OCI-LY3 (cell line): ENCODE data around the gene LTBP1.

Experiments used
- H2AFZ ChIP-seq: fragments of 200-600, 300-600 bp; shearing (Covaris generic); 2 replicates; pipeline ENCODE4 v1.6.0; 2014; ENCODE audit warnings: antibody characterized with exemption, low read depth, low read length
- H3K27ac ChIP-seq: fragments of 200-600, 300-600 bp; sonication (generic); 2 replicates; pipeline ENCODE4 v1.5.1; 2014; ENCODE audit warnings: mild to moderate bottlenecking, low read length, moderate library complexity, mixed read lengths
- H3K27me3 ChIP-seq: fragments of 200-600, 300-600 bp; sonication (generic); 2 replicates; pipeline ENCODE4 v1.6.1; 2014; ENCODE audit warnings: low read depth, low read length, mixed read lengths
- H3K36me3 ChIP-seq: fragments of 200-600, 300-600 bp; sonication (generic); replicated peaks from 2 replicates; pipeline ENCODE3; 2014; ENCODE audit warnings: low read depth, low read length, mixed read lengths
- H3K4me1 ChIP-seq: fragments of 300-600, 200-600 bp; sonication (generic); 2 replicates; pipeline ENCODE4 v1.6.1; 2014; ENCODE audit warnings: low read length, mixed read lengths
- H3K4me2 ChIP-seq: fragments of 200-600, 300-600 bp; sonication (generic); 2 replicates; pipeline ENCODE4 v1.6.1; 2014; ENCODE audit warnings: low read length, mixed read lengths
- H3K4me3 ChIP-seq: fragments of 300-600, 200-600 bp; sonication (generic); 2 replicates; pipeline ENCODE4 v1.5.1; 2014; ENCODE audit warnings: antibody characterized with exemption, mild to moderate bottlenecking, low read length, moderate library complexity
- H3K79me2 ChIP-seq: fragments of 300-600, 200-600 bp; shearing (Covaris generic); 2 replicates; pipeline ENCODE4 v1.6.1; 2014; ENCODE audit warnings: mild to moderate bottlenecking, low read length, mixed read lengths
- H3K9ac ChIP-seq: fragments of 300-600, 200-600 bp; shearing (Covaris generic); 2 replicates; pipeline ENCODE4 v1.6.0; 2014; ENCODE audit warnings: mild to moderate bottlenecking, low read length, moderate library complexity
- H3K9me3 ChIP-seq: fragments of 200-600, 300-600 bp; shearing (Covaris generic); 2 replicates; pipeline ENCODE4 v1.6.1; 2014; ENCODE audit warnings: low read length, mixed read lengths; ENCODE audit not compliant: insufficient read depth
- H4K20me1 ChIP-seq: fragments of 200-600, 300-600 bp; sonication (generic); 2 replicates; pipeline ENCODE4 v1.6.1; 2016; ENCODE audit warnings: low read length, mixed read lengths; ENCODE audit not compliant: insufficient read depth
- CTCF ChIP-seq: fragments of 200-600, 300-600 bp; sonication (generic); IDR thresholded peaks from 2 replicates; pipeline ENCODE4 v1.5.1; 2014; ENCODE audit warnings: antibody characterized with exemption, low read length, low read depth
- EZH2phosphoT487 ChIP-seq: fragments of 200-600 bp; shearing (Covaris generic); IDR thresholded peaks from 2 replicates; pipeline ENCODE4 v1.6.1; 2018; ENCODE audit warnings: antibody characterized with exemption, mixed run types, low read depth

Gene LTBP1

DNA sequence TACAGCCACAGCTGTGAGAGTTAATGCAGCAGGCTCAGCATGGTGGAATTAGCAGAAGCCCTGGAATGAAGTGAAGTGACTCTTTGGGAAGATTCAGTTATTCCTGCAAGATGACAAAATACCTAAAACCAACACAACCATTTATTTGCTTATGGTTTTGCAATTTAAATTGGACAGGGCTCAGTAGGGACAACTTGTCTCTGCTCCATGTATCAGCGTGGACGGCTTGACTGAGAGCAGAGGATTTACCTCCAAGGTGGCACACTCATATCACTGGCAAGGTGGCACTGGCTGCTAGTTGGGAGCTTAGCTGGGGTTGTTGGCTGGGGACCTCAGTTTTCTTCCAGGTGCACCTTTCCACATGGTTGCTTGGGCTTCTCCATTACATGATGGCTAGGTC is 58.3 kb downstream of the LTBP1 start:
- Histone ChIP-seq H3K27ac (no peak overlapping the region), H3K9me3 (no peaks in the 10 kb centered on the region), H3K9ac (no peak overlapping the region), H3K4me3 (no peak overlapping the region), H3K36me3 (no peaks in the 10 kb centered on the region), H3K4me2 (no peak overlapping the region), H3K4me1 (no peaks in the 10 kb centered on the region), H3K27me3 (no peaks in the 10 kb centered on the region), H2AFZ (no peak overlapping the region), H4K20me1 (no peaks in the 10 kb centered on the region), H3K79me2 (no peaks in the 10 kb centered on the region)
- TF ChIP-seq EZH2phosphoT487 (no peak), CTCF (no peak)

DNA sequence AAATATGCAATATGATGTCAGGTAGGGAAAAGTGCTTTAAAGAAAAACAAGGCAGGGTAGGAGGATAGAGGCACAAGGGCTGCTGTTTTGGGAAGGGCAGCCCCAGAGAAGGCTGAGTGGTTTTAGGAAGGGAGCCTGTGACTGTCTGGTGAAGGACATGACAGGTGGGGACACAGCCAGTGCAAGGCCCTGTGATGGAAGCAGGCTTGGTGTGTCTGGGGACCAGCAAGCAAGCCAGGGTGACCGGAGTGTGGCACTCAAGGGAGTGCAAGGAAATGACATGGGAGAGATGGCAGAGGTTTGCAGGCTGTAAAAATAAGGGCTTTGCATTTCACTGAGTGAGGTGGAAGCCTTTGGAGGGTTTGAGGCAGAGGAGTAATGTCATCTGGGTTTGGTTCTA is 62.0 kb downstream of the LTBP1 start:
- Histone ChIP-seq H3K4me1 (no peaks in the 10 kb centered on the region), H3K9ac (no peak overlapping the region), H2AFZ (no peak overlapping the region), H3K27me3 (no peaks in the 10 kb centered on the region), H4K20me1 (no peaks in the 10 kb centered on the region), H3K9me3 (no peaks in the 10 kb centered on the region), H3K4me2 (no peak overlapping the region), H3K79me2 (no peaks in the 10 kb centered on the region), H3K4me3 (no peak overlapping the region), H3K36me3 (no peaks in the 10 kb centered on the region), H3K27ac (no peak overlapping the region)
- TF ChIP-seq EZH2phosphoT487 (no peak), CTCF (no peak)

DNA sequence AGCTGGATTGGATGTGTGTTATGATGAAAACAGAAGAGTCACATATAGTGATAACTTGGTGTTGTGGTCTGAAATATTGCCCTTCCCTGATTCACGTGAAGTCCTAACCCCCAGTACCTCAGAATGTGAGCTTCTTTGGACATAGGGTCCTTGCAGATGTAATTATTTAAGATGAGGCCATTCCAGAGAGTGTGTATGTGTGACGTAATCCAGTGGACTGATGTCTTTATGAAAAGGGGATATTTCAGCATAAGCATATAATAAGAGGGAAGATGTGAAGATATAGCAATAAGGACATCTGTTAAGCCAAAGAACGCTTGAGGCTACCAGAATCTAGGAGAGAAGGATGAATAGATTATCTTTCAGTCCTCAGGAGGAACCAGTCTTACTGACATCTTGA is 62.5 kb downstream of the LTBP1 start:
- Histone ChIP-seq H4K20me1 (no peaks in the 10 kb centered on the region), H3K27ac (no peak overlapping the region), H3K79me2 (no peaks in the 10 kb centered on the region), H3K4me3 (no peak overlapping the region), H3K4me1 (no peaks in the 10 kb centered on the region), H3K36me3 (no peaks in the 10 kb centered on the region), H2AFZ (no peak overlapping the region), H3K4me2 (no peak overlapping the region), H3K9ac (no peak overlapping the region), H3K27me3 (no peaks in the 10 kb centered on the region), H3K9me3 (no peaks in the 10 kb centered on the region)
- TF ChIP-seq CTCF (no peak), EZH2phosphoT487 (no peak)

- no peak overlapping the region for H3K27ac ChIP-seq
Measured at GRCh38 chr2:33011373-33011772, 64.6 kb downstream of the LTBP1 start.

More at GRCh38 chr2:33011373-33011772, 64.6 kb downstream of the LTBP1 start:
- Histone ChIP-seq H3K9ac (no peak overlapping the region), H3K4me2 (no peak overlapping the region), H3K4me1 (no peaks in the 10 kb centered on the region), H3K79me2 (no peaks in the 10 kb centered on the region), H2AFZ (no peak overlapping the region), H3K9me3 (no peaks in the 10 kb centered on the region), H4K20me1 (no peaks in the 10 kb centered on the region), H3K36me3 (no peaks in the 10 kb centered on the region), H3K27me3 (no peaks in the 10 kb centered on the region), H3K4me3 (no peak overlapping the region)
- TF ChIP-seq CTCF: no peak
- no peak for TF ChIP-seq EZH2phosphoT487
